PFSK-1 (cell line): Measurements from ENCODE around the gene XKRX.

ENCODE experiments used
- FOXP2 ChIP-seq: optimal IDR thresholded peaks from 2 replicates; pipeline ENCODE3; 2011; ENCODE audit warnings: borderline replicate concordance, control low read depth, inconsistent platforms; ENCODE audit not compliant: insufficient read depth; ENCODE audit errors: extremely low read length, extremely low read depth
- POLR2AphosphoS5 ChIP-seq: IDR thresholded peaks from 2 replicates; pipeline ENCODE4 v1.6.1; 2012; ENCODE audit warnings: low read depth, mild to moderate bottlenecking, control low read depth, low read length, moderate library complexity
- REST ChIP-seq, 2 experiments: IDR thresholded peaks; 2 replicates each; pipeline versions ENCODE4 v1.6.1 to v1.8.0; 2011 to 2012; ENCODE audit warnings: low read depth in 2 of 2, low read length in 2 of 2, control low read depth in 1 of 2, inconsistent platforms in 1 of 2, mild to moderate bottlenecking in 1 of 2, moderate library complexity in 1 of 2; ENCODE audit not compliant: insufficient read depth in 1 of 2
- SIN3A ChIP-seq: IDR thresholded peaks from 2 replicates; pipeline ENCODE4 v1.6.1; 2012; ENCODE audit warnings: mild to moderate bottlenecking, low read length, moderate library complexity, borderline replicate concordance; ENCODE audit not compliant: insufficient read depth
- TAF1 ChIP-seq: IDR thresholded peaks from 2 replicates; pipeline ENCODE4 v1.6.1; 2012; ENCODE audit warnings: low read length, control low read depth, borderline replicate concordance; ENCODE audit not compliant: insufficient read depth

Gene XKRX

DNA sequence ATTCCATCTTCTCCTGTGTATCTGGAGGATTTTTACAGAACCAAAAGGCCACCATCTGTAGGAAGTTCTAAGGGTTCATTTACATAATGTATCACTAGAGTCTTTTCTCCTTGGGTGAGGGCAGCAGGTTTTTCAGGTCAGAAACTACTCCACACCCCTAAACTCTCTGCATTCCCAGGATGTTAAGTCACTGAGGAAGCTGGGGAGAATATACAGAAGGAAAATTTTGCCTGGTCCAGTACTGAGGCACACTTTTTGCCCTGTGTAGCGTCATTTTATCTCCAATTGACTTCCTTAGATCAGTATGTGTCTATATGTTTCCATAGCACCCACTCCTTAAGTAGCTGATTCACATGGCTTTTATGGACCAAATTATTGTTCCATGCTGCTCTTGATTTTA, 17.0 kb downstream of the XKRX start:
- TF ChIP-seq TAF1 = no peak
- no peak for TF ChIP-seq POLR2AphosphoS5
- TF ChIP-seq REST (IDR thresholded peaks at IDR 0.05; ENCODE audit: insufficient read depth in 1 of 2, low read depth in 2 of 2, low read length in 2 of 2) = no peak
- no peak for TF ChIP-seq FOXP2
- TF ChIP-seq SIN3A = no peak

DNA sequence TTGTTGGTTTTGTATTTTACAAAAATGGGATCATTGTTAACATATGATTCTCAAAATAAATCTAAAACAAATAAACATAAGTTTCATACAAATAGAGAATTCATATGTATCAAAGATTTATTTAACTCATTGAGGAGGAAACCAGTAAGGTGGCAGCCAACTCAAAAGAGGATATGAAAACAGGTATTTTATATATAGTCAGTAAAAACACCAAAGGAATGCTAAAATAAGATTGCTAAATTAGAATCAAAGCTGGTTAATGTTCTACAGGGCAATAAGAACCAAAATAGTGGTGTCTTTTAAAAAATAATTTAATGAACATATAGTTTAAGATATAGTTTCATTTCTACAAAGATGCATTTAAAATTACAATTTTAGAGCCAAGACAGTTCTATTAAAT, 23.1 kb downstream of the XKRX start:
- TF ChIP-seq REST (IDR thresholded peaks at IDR 0.05; ENCODE audit: insufficient read depth in 1 of 2, low read depth in 2 of 2, low read length in 2 of 2) = no peak
- TF ChIP-seq TAF1 = no peak
- no peak for TF ChIP-seq POLR2AphosphoS5
- TF ChIP-seq SIN3A = no peak
- TF ChIP-seq FOXP2 = no peak

- TF ChIP-seq POLR2AphosphoS5 = no peak
- no peak for TF ChIP-seq REST (IDR thresholded peaks at IDR 0.05; ENCODE audit: insufficient read depth in 1 of 2, low read depth in 2 of 2, low read length in 2 of 2)
- TF ChIP-seq SIN3A = no peak
- TF ChIP-seq TAF1 = no peak
- no peak for TF ChIP-seq FOXP2
Observed at GRCh38 chrX:100904433-100904832, 24.3 kb downstream of the XKRX start.

DNA sequence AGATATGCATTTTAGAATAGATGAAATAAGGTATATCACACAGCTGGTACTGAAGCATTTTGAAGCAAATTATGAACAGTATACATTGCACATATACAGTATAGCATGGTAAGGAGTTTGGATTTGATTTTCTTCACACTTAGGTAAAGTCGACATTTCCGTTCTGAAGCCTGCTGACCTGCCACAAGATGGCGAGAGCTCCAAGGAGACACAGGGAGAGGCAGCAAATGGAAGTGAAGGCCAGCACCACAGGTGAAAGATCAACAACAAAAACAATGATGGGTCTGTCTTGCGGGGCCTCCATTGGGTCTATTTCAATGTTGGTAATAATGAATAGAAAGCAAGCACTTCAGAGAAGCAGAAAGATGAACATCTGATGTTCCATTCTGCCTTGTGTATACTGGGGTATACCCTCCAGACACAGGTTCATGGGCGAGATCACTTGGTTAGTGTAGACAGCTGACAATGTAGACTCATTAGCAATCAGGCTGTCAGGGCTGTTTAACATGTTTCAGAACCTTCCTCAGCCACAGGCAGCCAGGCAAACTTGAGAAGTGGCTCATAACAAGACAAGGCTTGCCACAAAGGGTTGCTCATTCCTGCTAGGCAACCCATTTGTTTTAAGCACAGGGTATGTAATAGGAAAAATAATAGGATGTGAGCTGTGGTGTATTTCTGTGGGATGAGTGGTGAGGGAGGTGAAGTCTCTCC, 33.2 kb downstream of the XKRX start:
- TF ChIP-seq REST (IDR thresholded peaks at IDR 0.05; ENCODE audit: insufficient read depth in 1 of 2, low read depth in 2 of 2, low read length in 2 of 2) (no peak), TAF1 (no peak), FOXP2 (no peak), POLR2AphosphoS5 (no peak), SIN3A (no peak)

GRCh38 chrX:100883654-100884053, 45.1 kb downstream of the XKRX start:
- no peak for TF ChIP-seq SIN3A
- TF ChIP-seq POLR2AphosphoS5 = no peak
- TF ChIP-seq REST (IDR thresholded peaks at IDR 0.05; ENCODE audit: insufficient read depth in 1 of 2, low read depth in 2 of 2, low read length in 2 of 2) = no peak
- TF ChIP-seq FOXP2 = no peak
- no peak for TF ChIP-seq TAF1
